Measurements from ENCODE around the gene POLA1. TPM values are rescaled to one million over a fixed set of nuclear protein-coding genes. Genes with fewer than 3 reads are reported as not detected.

Gene POLA1
- total and polyA plus RNA-seq, 2 of the 4 experiments (the other 2 are of a cell fraction), result 4.0 to 15.1 TPM

GRCh38 chrX:24682739-24683432, 10.8 kb upstream of the POLA1 start:
- H3K18ac ChIP-seq (ENCODE audit: low read depth, low read length), result no peak overlapping the region
- no peak overlapping the region for H3K4me2 ChIP-seq (ENCODE audit: low read depth, low read length)
- no peaks in the 10 kb centered on the region for H3K4me1 ChIP-seq (ENCODE audit: control insufficient read depth, insufficient read depth, low read length)
- H3K9me1 ChIP-seq (ENCODE audit: insufficient read depth, low read length), result no peaks in the 10 kb centered on the region
- no peak overlapping the region for H3K4ac ChIP-seq (ENCODE audit: low read depth, low read length)
- H4K5ac ChIP-seq (ENCODE audit: low read depth, low read length), result no peak overlapping the region
- H2BK20ac ChIP-seq (ENCODE audit: low read depth, low read length), result no peak overlapping the region
- H4K8ac ChIP-seq (ENCODE audit: low read depth in 2 of 2, low read length in 2 of 2), result no peak overlapping the region
- H3K79me1 ChIP-seq (ENCODE audit: low read depth in 1 of 2, low read length in 2 of 2), result no peaks in the 10 kb centered on the region
- no peak overlapping the region for H2AFZ ChIP-seq (replicated peaks; ENCODE audit: low read length, poor library complexity)
- H2AK9ac ChIP-seq (replicated peaks; ENCODE audit: low read depth, low read length, poor library complexity), result no peak overlapping the region
- H2BK5ac ChIP-seq (ENCODE audit: low read depth, low read length, poor library complexity, severe bottlenecking), result no peak overlapping the region
- H2BK120ac ChIP-seq (ENCODE audit: low read depth, low read length), result no peak overlapping the region
- H2BK15ac ChIP-seq (ENCODE audit: low read depth, low read length), result no peak overlapping the region
- no peak for ATAC-seq (ENCODE audit: low read depth)
- no peak overlapping the region for H3K56ac ChIP-seq (ENCODE audit: extremely low read depth, insufficient read depth, low read length)
- H3K14ac ChIP-seq (replicated peaks; ENCODE audit: low read depth, low read length), result no peak overlapping the region
- H3K27me3 ChIP-seq (ENCODE audit: control insufficient read depth, insufficient read depth, low read length), result no peaks in the 10 kb centered on the region
- intact Hi-C loops (cut with micrococcal nuclease), result no loop called here
- no peak for DNase-seq
- no CpG with 5 or more reads among the region's 7 CpGs for WGBS, 2 experiments (ENCODE audit: extremely low coverage in 2 of 2, insufficient read length in 1 of 2)
- H2AK5ac ChIP-seq (ENCODE audit: low read depth, low read length), result no peak overlapping the region
- in situ Hi-C loops (cut with MboI; ENCODE audit: low sequenced_read_pairs), result no loop called here
- TF ChIP-seq RAD21 (IDR thresholded peaks at IDR 0.05; ENCODE audit: low read length), result no peak
- no peak for TF ChIP-seq CEBPB (IDR thresholded peaks at IDR 0.05; ENCODE audit: low read depth, low read length)
- TF ChIP-seq SMC3 (IDR thresholded peaks at IDR 0.05; ENCODE audit: low read depth, low read length), result no peak
- no peak for TF ChIP-seq RCOR1 (IDR thresholded peaks at IDR 0.05; ENCODE audit: insufficient replicate concordance, low read length)
- TF ChIP-seq CHD1 (IDR thresholded peaks at IDR 0.05; ENCODE audit: low read depth, low read length), result no peak
- TF ChIP-seq FOS (IDR thresholded peaks at IDR 0.05; ENCODE audit: low read depth, low read length), result no peak
- TF ChIP-seq POLR2A (IDR thresholded peaks at IDR 0.05; ENCODE audit: low read depth, low read length), result no peak
- no peak for TF ChIP-seq MXI1 (IDR thresholded peaks at IDR 0.05; ENCODE audit: borderline replicate concordance, low read depth, low read length)
- TF ChIP-seq MAZ (IDR thresholded peaks at IDR 0.05; ENCODE audit: borderline replicate concordance, low read depth, low read length), result no peak
- TF ChIP-seq RFX5 (IDR thresholded peaks at IDR 0.05; ENCODE audit: low read depth, low read length), result no peak
- TF ChIP-seq CTCF (conservative IDR thresholded peaks at IDR 0.05; ENCODE audit: low read depth, low read length), result no peak
- TF ChIP-seq BHLHE40 (IDR thresholded peaks at IDR 0.05; ENCODE audit: low read depth, low read length), result no peak
- TF ChIP-seq, protein P1, sequence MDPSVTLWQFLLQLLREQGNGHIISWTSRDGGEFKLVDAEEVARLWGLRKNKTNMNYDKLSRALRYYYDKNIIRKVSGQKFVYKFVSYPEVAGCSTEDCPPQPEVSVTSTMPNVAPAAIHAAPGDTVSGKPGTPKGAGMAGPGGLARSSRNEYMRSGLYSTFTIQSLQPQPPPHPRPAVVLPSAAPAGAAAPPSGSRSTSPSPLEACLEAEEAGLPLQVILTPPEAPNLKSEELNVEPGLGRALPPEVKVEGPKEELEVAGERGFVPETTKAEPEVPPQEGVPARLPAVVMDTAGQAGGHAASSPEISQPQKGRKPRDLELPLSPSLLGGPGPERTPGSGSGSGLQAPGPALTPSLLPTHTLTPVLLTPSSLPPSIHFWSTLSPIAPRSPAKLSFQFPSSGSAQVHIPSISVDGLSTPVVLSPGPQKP (IDR thresholded peaks at IDR 0.05; ENCODE audit: borderline replicate concordance, low read depth, low read length), result no peak
- no peak for TF ChIP-seq NFE2L2 (IDR thresholded peaks at IDR 0.05; ENCODE audit: low read depth, low read length)
- no peak overlapping the region for H3K4me3 ChIP-seq (ENCODE audit: insufficient read depth, low read depth, low read length)
- no peak overlapping the region for H3K9ac ChIP-seq (ENCODE audit: low read depth, low read length)
- CTCF ChIA-PET, result no interaction called here
- BruUV-seq (replicated peaks), result no TSS peak
- dilution Hi-C loops (cut with HindIII; ENCODE audit: low sequenced_read_pairs, unreplicated experiment), result no loop called here
- no peak overlapping the region for H4K91ac ChIP-seq (ENCODE audit: insufficient read depth, low read depth, low read length)
- no peak overlapping the region for H3K23ac ChIP-seq (ENCODE audit: low read depth, low read length)
- no peaks in the 10 kb centered on the region for H4K20me1 ChIP-seq (ENCODE audit: insufficient read depth, low read length)
- POLR2A ChIA-PET (ENCODE audit: unreplicated experiment), result no interaction called here
- no peak overlapping the region for H3K27ac ChIP-seq (ENCODE audit: insufficient read depth, low read length)
- H3K9me3 ChIP-seq (ENCODE audit: control insufficient read depth, insufficient read depth, low read length), result no peaks in the 10 kb centered on the region
- no peaks in the 10 kb centered on the region for H3K36me3 ChIP-seq (ENCODE audit: control insufficient read depth, insufficient read depth, low read length)

All from IMR-90 (cell line).